ENCODE measurements around the gene EXPH5.

DNA sequence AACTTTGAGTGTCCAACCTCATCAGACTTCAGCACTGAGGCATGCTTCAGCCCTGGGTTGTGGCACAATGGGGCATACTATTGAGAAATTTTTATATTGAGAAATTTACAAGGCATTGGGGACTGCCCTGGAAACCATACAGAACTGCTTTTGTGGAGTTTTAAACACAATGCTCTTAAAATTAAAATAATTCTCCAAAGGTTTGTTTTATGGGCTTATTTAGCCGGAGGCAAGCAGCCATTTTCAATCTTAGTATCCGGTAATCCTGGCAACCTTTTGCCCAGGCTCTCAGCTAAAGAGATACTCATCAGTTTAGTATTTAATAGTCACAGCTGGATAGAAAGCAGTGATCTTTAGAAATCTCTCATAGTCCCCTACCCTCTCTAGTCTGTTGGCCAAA lies 3.1 kb upstream of the EXPH5 start:
- no peak for TF ChIP-seq EZH2 (IDR thresholded peaks at IDR 0.05; ENCODE audit: insufficient read depth, poor library complexity, severe bottlenecking)
- no peak for TF ChIP-seq EZH2phosphoT487 (IDR thresholded peaks at IDR 0.05; ENCODE audit: insufficient read depth, low read depth)
